ENCODE measurements around the gene PIGH. TPM values are rescaled to one million over a fixed set of nuclear protein-coding genes. Genes with fewer than 3 reads are reported as not detected.

PIGH gene
- total and polyA plus RNA-seq, 11 donors: 8.0 to 30.0 (median 11.4) TPM

DNA sequence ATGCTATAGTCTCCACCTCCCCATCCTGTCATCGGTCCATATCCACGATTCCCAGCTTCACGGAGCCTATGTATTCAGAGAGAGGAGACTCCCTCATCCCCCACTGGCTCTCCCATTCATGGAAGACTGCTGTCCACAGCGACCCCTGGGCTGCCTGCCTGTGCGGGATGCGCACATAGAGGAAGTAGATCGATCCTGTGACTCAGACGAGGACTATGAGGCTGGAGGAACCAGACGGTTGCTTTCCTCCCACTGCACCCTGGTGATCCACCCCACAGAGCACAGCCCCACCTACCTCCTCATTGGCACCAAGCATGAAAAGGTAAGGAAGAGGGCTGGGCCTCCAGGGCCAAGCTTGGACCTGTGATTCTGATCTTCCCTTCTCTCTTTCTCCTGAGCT, 24.4 kb downstream of the PIGH start:
- Histone ChIP-seq H3K36me3 (peaks cover 0 to 3% (median 0%) of the 10 kb centered on the region in 9 donors), H3K4me3 (no peak overlapping the region), H3K9me3 (no peaks in the 10 kb centered on the region), H3K27ac (no peak overlapping the region), H3K4me1 (no peaks in the 10 kb centered on the region), H3K27me3 (no peaks in the 10 kb centered on the region)
- TF ChIP-seq, protein P1, sequence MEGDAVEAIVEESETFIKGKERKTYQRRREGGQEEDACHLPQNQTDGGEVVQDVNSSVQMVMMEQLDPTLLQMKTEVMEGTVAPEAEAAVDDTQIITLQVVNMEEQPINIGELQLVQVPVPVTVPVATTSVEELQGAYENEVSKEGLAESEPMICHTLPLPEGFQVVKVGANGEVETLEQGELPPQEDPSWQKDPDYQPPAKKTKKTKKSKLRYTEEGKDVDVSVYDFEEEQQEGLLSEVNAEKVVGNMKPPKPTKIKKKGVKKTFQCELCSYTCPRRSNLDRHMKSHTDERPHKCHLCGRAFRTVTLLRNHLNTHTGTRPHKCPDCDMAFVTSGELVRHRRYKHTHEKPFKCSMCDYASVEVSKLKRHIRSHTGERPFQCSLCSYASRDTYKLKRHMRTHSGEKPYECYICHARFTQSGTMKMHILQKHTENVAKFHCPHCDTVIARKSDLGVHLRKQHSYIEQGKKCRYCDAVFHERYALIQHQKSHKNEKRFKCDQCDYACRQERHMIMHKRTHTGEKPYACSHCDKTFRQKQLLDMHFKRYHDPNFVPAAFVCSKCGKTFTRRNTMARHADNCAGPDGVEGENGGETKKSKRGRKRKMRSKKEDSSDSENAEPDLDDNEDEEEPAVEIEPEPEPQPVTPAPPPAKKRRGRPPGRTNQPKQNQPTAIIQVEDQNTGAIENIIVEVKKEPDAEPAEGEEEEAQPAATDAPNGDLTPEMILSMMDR (IDR thresholded peaks at IDR 0.05): no peak
- no peak for TF ChIP-seq POLR2A (IDR thresholded peaks at IDR 0.05)
- 75 to 88% (median 77%) methylated on average over 7 to 9 of the region's 9 CpGs for WGBS, 4 donors
- DNase-seq: no peak
- ATAC-seq: no peak
- intact Hi-C loops (cut with DNase I): loop anchor here in 1 of 10 donors (10.0 kb wide), 1 partner anchor 51 kb away; no protein-coding TSS in a partner anchor

DNA sequence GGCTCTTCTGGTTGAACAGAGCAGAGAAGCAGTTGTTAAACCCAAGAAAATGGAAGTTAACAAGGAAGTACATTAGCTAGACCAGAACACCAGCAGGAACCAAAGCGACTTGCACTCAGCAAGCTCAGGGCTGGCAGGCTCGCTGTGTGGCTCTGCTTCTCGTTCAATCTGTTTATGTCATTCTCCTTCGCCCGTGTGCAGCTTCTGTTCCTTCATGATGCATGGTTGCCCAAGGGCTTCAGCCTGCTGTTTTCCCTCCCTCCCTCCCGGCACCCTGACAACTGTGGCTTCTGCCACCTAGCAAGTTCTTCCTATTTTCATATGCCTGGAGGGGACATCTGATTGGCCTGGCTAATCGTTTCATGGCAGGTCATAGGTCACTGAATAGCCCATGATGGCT, 25.3 kb downstream of the PIGH start:
- no peak for ATAC-seq
- intact Hi-C loops (cut with DNase I): loop anchor here in 4 of 10 donors (5.0 to 10.0 kb wide), 3 partner anchors 48 to 148 kb away; no protein-coding TSS in a partner anchor

DNA sequence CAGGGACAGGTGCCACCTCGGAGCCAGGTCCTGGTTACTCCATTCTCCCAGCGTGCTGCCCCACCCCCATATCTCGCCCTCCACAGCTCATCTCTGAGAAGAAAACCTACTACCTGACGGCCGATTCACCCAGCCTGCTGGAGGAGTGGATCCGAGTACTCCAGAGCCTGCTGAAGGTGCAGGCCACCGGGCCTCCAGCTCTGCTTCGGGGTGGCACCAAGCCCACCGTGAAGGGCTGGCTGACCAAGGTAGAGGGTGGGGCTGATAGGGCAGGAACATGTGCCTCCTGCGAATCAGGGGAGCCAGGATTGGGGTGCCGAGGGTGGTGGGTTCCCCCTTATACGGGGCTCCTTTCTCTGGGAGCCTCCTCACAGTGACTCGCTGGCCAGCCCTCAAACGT, 25.9 kb downstream of the PIGH start:
- no peak for DNase-seq
- Histone ChIP-seq H3K4me1 (no peaks in the 10 kb centered on the region), H3K36me3 (peaks cover 0 to 3% (median 0%) of the 10 kb centered on the region in 9 donors), H3K4me3 (no peak overlapping the region), H3K9me3 (no peaks in the 10 kb centered on the region), H3K27me3 (no peaks in the 10 kb centered on the region), H3K27ac (no peak overlapping the region)
- no peak for TF ChIP-seq POLR2A (IDR thresholded peaks at IDR 0.05)
- TF ChIP-seq, protein P1 (IDR thresholded peaks at IDR 0.05): no peak
- WGBS, 4 donors: 77 to 89% (median 88%) methylated on average over 14 of the region's 14 CpGs
- no peak for ATAC-seq
- intact Hi-C loops (cut with DNase I): loop anchor here in 4 of 10 donors (5.0 to 10.0 kb wide), 3 partner anchors 47 to 147 kb away; no protein-coding TSS in a partner anchor

More for the DNA sequence above, 25.3 kb downstream of the PIGH start:
- Histone ChIP-seq H3K4me1 (no peaks in the 10 kb centered on the region), H3K27ac (no peak overlapping the region), H3K27me3 (no peaks in the 10 kb centered on the region), H3K9me3 (no peaks in the 10 kb centered on the region), H3K4me3 (no peak overlapping the region), H3K36me3 (peaks cover 0 to 3% (median 0%) of the 10 kb centered on the region in 9 donors)
- DNase-seq: no peak
- TF ChIP-seq, protein P1 (IDR thresholded peaks at IDR 0.05): no peak
- no peak for TF ChIP-seq POLR2A (IDR thresholded peaks at IDR 0.05)
- 83 to 91% (median 85%) methylated on average over 7 of the region's 7 CpGs for WGBS, 4 donors

DNA sequence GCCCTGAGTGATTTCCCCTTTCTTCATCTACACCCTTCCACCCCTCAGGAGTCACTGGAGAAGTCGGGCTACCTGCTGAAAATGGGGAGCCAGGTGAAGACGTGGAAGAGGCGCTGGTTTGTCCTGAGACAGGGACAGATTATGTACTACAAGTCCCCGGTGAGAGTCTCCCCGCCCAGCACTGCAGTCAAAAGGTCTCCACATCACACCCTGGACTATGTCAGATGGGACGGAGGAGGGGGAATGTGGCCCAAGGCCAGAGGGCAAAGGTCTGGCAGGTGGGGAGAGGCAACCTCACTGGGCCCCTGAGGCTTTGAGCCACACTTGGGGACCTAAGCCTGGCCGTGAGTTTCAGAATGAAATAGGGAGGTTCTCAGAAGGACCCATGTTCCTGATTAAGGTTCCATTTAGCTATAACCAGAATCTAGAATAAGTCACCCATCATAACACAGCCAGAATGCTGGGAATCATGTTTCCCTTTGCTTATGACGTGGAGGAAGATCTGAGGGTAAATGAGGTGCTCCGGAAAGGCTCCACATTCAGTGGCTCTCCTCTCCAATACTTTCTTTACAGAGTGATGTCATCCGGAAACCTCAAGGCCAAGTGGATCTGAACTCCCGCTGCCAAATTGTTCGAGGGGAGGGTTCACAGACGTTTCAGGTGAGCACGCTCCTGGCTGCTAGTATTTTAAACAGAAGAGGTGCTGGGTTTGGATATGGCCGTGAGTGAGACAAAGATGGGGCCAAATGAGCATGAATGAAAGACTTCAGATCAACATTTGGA, 26.6 kb downstream of the PIGH start:
- H3K4me3 ChIP-seq: no peak overlapping the region
- intact Hi-C loops (cut with DNase I): loop anchor here in 5 of 10 donors (2.0 to 10.0 kb wide), 4 partner anchors 46 to 146 kb away; no protein-coding TSS in a partner anchor
- H3K36me3 ChIP-seq: peaks cover 0 to 3% (median 0%) of the 10 kb centered on the region in 9 donors
- DNase-seq (no peak), ATAC-seq (no peak)
- 83 to 87% (median 84%) methylated on average over 15 of the region's 15 CpGs for WGBS, 4 donors
- H3K4me1 ChIP-seq: no peaks in the 10 kb centered on the region
- H3K27me3 ChIP-seq: no peaks in the 10 kb centered on the region
- no peaks in the 10 kb centered on the region for H3K9me3 ChIP-seq
- no peak overlapping the region for H3K27ac ChIP-seq
- TF ChIP-seq, protein P1 (IDR thresholded peaks at IDR 0.05): no peak
- TF ChIP-seq POLR2A (IDR thresholded peaks at IDR 0.05): no peak
